Activated T-helper 1 cell treated with anti-CD3 and anti-CD28 coated beads, Interleukin-12 subunit alpha, Interleukin-12 subunit beta, Interleukin-2, Interleukin-4 antibody, amounts not matched to agents 30 ng/mL and 10 ng/mL and 1 ng/mL, durations not matched to agents 14 hours and 24 hours and 36 hours (primary cell): Measurements from ENCODE around the gene SFXN3. TPM values are rescaled to one million over a fixed set of nuclear protein-coding genes. Genes with fewer than 3 reads are reported as not detected.

Experiments used
- DNase-seq: peaks from one replicate; pipeline ENCODE4 v3.0.0; 2021; ENCODE audit warnings: low spot score
- H3K27ac Mint-ChIP-seq: one replicate; pipeline ENCODE4 v1.8.0; 2021; ENCODE audit warnings: mild to moderate bottlenecking, mixed read lengths
- H3K27me3 Mint-ChIP-seq: one replicate; pipeline ENCODE4 v1.8.0; 2022; ENCODE audit warnings: mild to moderate bottlenecking, moderate library complexity, mixed read lengths; ENCODE audit not compliant: insufficient read depth
- H3K36me3 Mint-ChIP-seq: one replicate; pipeline ENCODE4 v1.8.0; 2021; ENCODE audit warnings: low read depth, mixed read lengths
- H3K4me1 Mint-ChIP-seq: one replicate; pipeline ENCODE4 v1.8.0; 2021; ENCODE audit warnings: low read depth, mixed read lengths
- H3K4me3 Mint-ChIP-seq: one replicate; pipeline ENCODE4 v1.8.0; 2021; ENCODE audit warnings: mild to moderate bottlenecking, moderate library complexity, mixed read lengths
- H3K9me3 Mint-ChIP-seq: one replicate; pipeline ENCODE4 v1.8.0; 2021; ENCODE audit warnings: mixed read lengths
- intact Hi-C: fragments of 100-400 bp; cut with micrococcal nuclease; formaldehyde crosslinking; loops from one replicate; pipeline ENCODE4 v1.15.1; 2024
- total RNA-seq: library from RNA; stranded (reverse); gene quantifications from 2 replicates; pipeline ENCODE4 v1.2.3, GENCODE V29; 2022

The SFXN3 gene
- total RNA-seq, 1 donor from 2014 or later, result 34.8 TPM

DNA sequence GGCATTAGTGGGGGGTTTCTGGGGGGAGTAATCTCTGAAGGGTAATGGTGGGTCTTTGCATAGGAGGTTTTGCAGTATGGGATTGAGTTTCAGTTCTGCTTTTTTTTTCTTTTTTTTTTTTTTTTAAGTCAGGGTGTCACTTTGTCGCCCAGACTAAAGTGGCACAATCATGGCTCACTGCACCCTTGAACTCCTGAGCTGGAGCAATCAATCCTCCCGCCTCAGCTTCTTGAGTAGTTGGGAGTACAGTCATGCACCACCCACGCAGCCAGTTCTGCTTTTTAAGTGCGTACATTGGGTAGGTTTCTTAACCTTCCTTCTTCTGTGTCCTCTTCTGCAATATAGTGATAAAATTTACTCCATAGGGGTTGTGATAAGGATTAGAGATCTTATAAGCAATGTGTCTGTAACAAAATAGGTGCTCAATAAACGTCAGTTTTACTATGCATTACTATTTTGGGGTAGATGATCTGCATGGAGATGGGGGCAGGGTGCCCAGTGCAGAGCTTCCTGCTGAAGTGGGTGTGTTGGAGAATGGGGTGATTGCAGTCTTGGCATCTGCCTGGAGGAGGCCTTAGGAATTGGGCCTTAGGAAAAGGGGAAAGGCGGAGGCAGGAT lies 40.3 kb downstream of the SFXN3 start:
- no peaks in the 10 kb centered on the region for H3K36me3 Mint-ChIP-seq
- DNase-seq, result no peak
- H3K27ac Mint-ChIP-seq, result no peak overlapping the region
- H3K4me1 Mint-ChIP-seq, result peaks cover 7% of the 10 kb centered on the region
- H3K27me3 Mint-ChIP-seq, result peaks cover 42% of the 10 kb centered on the region
- no peaks in the 10 kb centered on the region for H3K9me3 Mint-ChIP-seq
- no peak overlapping the region for H3K4me3 Mint-ChIP-seq
- intact Hi-C loops, result no loop called here

GRCh38 chr10:101071885-101072433 lies 40.9 kb downstream of the SFXN3 start:
- Mint-ChIP-seq H3K27me3 (peaks cover 42% of the 10 kb centered on the region), H3K27ac (no peak overlapping the region)
- intact Hi-C loops, result no loop called here

GRCh38 chr10:101072923-101073322 lies 41.9 kb downstream of the SFXN3 start:
- Mint-ChIP-seq H3K36me3 (no peaks in the 10 kb centered on the region), H3K27me3 (peaks cover 40% of the 10 kb centered on the region), H3K27ac (no peak overlapping the region), H3K4me1 (peaks cover 7% of the 10 kb centered on the region), H3K9me3 (no peaks in the 10 kb centered on the region), H3K4me3 (no peak overlapping the region)
- no peak for DNase-seq
- intact Hi-C loops, result no loop called here

More at GRCh38 chr10:101071885-101072433, 40.9 kb downstream of the SFXN3 start:
- Mint-ChIP-seq H3K4me3 (no peak overlapping the region), H3K36me3 (no peaks in the 10 kb centered on the region), H3K4me1 (peaks cover 7% of the 10 kb centered on the region), H3K9me3 (no peaks in the 10 kb centered on the region)
- no peak for DNase-seq

DNA sequence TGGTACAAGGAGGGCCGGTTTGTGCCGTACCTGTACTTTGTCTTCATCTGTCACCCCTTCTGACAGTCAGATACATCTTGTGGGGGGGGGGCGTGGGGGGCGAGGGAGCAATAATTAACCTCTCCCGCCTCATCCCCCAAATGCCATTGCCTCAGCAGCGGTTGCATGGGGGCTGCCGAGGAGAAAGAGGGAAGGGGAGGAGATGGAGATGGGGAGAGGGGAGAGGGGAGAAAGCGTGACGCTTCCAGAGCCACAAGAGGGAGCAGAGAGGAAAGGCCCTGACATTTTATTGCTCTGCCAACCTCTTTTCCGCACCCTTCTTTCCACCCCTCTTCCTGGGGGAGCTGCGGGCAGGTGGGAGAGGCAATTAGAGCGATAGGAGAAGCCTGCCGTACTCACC lies 42.6 kb downstream of the SFXN3 start:
- DNase-seq, result no peak
- no peak overlapping the region for H3K4me3 Mint-ChIP-seq
- no peak overlapping the region for H3K27ac Mint-ChIP-seq
- H3K27me3 Mint-ChIP-seq, result peaks cover 44% of the 10 kb centered on the region
- H3K4me1 Mint-ChIP-seq, result peaks cover 7% of the 10 kb centered on the region
- H3K9me3 Mint-ChIP-seq, result no peaks in the 10 kb centered on the region
- H3K36me3 Mint-ChIP-seq, result no peaks in the 10 kb centered on the region
- intact Hi-C loops, result no loop called here

DNA sequence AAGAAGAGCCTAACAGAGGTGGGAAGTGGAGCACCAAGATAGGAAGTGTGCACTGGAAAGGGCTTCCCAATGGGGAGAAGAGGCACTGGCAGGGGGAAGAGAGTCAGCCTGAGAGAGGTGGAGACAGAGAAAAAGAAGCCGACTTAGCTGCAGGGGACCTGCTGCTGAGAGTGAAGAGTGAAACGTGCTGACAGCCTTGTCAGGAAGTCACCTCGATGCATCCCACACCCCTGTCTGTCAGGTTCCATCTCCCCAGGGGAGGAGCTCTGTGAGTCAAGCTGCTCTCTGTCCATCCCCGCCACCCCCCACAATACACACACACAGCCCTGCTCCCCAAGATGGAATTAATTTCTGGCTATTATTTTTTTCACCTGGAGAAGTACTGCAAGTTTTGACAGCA lies 44.7 kb downstream of the SFXN3 start:
- Mint-ChIP-seq H3K36me3 (no peaks in the 10 kb centered on the region), H3K9me3 (no peaks in the 10 kb centered on the region), H3K4me1 (peaks cover 7% of the 10 kb centered on the region), H3K27ac (no peak overlapping the region), H3K4me3 (no peak overlapping the region), H3K27me3 (peaks cover 47% of the 10 kb centered on the region)
- DNase-seq, result no peak
- intact Hi-C loops, result no loop called here

DNA sequence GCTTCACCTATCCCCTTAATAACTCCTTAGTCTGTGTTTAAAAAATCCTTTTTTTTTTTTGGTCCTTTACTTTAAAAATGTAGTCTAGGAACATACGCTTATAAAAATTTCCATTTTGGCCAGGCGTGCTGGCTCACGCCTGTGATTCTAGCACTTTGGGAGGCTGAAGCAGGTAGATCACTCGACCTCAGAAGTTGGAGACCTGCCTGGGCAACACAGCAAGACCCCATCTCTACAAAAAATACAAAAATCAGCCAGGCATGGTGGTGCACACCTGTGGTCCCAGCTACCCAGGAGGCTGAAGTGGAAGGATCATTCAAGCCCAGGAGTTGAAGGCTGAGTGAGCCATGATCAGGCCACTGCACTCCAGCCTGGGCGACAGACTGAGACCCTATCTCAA lies 45.6 kb downstream of the SFXN3 start:
- no peak overlapping the region for H3K4me3 Mint-ChIP-seq
- no peak overlapping the region for H3K27ac Mint-ChIP-seq
- intact Hi-C loops, result no loop called here
- peaks cover 1% of the 10 kb centered on the region for H3K4me1 Mint-ChIP-seq
- no peaks in the 10 kb centered on the region for H3K36me3 Mint-ChIP-seq
- no peaks in the 10 kb centered on the region for H3K9me3 Mint-ChIP-seq
- peaks cover 48% of the 10 kb centered on the region for H3K27me3 Mint-ChIP-seq
- no peak for DNase-seq

DNA sequence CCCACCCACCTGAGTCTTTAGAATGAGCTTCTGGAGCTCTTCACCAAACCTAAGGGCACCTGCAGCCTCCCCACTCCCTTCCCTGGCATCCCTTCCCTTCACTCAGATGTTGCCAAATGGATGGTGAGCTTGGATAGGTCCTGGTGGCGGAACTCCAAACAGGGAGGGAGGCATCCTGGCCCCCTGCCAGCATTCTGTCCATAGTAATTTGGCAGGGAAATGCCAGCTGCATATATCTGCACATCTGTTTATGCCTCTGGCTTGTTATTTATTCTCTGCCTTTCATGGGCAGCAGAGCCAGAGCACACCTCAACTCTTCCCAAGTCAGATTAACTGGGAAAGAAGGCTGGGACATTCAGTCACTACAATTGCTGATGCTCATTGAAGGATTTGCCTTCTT lies 48.8 kb downstream of the SFXN3 start:
- H3K27ac Mint-ChIP-seq, result no peak overlapping the region
- H3K9me3 Mint-ChIP-seq, result no peaks in the 10 kb centered on the region
- peaks cover 43% of the 10 kb centered on the region for H3K27me3 Mint-ChIP-seq
- H3K4me3 Mint-ChIP-seq, result no peak overlapping the region
- intact Hi-C loops, result no loop called here
- H3K4me1 Mint-ChIP-seq, result no peaks in the 10 kb centered on the region
- no peaks in the 10 kb centered on the region for H3K36me3 Mint-ChIP-seq
- no peak for DNase-seq

- Mint-ChIP-seq H3K4me3 (no peak overlapping the region), H3K9me3 (no peaks in the 10 kb centered on the region), H3K27ac (no peak overlapping the region), H3K36me3 (no peaks in the 10 kb centered on the region), H3K27me3 (peaks cover 42% of the 10 kb centered on the region), H3K4me1 (no peaks in the 10 kb centered on the region)
- intact Hi-C loops, result no loop called here
- no peak for DNase-seq
These were observed 50.2 kb downstream of the SFXN3 start for GRCh38 chr10:101080933-101081931.

- Mint-ChIP-seq H3K9me3 (no peaks in the 10 kb centered on the region), H3K27me3 (peaks cover 48% of the 10 kb centered on the region), H3K4me1 (no peaks in the 10 kb centered on the region), H3K4me3 (no peak overlapping the region), H3K36me3 (no peaks in the 10 kb centered on the region), H3K27ac (no peak overlapping the region)
- intact Hi-C loops, result no loop called here
- DNase-seq, result no peak
These were observed 54.8 kb downstream of the SFXN3 start for GRCh38 chr10:101085846-101086245.

GRCh38 chr10:101087376-101087775 lies 56.3 kb downstream of the SFXN3 start:
- Mint-ChIP-seq H3K4me1 (no peaks in the 10 kb centered on the region), H3K27me3 (peaks cover 48% of the 10 kb centered on the region), H3K36me3 (no peaks in the 10 kb centered on the region), H3K4me3 (no peak overlapping the region), H3K9me3 (no peaks in the 10 kb centered on the region), H3K27ac (no peak overlapping the region)
- intact Hi-C loops, result no loop called here
- no peak for DNase-seq

DNA sequence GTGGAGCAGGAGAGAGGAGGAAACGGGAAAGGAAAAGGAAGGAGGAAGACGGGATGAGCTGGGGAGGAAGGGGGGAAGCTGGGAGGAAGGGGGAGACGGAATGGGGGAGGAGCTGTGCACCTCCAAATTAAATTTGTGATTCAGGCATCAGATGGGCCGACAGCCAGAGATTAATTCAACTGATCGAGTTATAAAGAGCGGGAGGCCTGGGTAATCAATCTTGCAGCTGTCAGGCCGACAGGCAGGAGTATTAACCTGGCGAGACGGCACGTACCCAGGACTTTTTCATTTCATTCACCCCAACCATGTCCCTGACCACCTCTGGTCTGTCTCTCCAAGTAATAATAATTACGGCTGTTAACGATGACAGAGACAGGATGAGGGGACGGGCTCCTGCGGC lies 56.9 kb downstream of the SFXN3 start:
- peaks cover 48% of the 10 kb centered on the region for H3K27me3 Mint-ChIP-seq
- intact Hi-C loops, result no loop called here
- no peaks in the 10 kb centered on the region for H3K36me3 Mint-ChIP-seq
- no peaks in the 10 kb centered on the region for H3K9me3 Mint-ChIP-seq
- H3K4me1 Mint-ChIP-seq, result no peaks in the 10 kb centered on the region
- H3K4me3 Mint-ChIP-seq, result no peak overlapping the region
- DNase-seq, result no peak
- no peak overlapping the region for H3K27ac Mint-ChIP-seq

DNA sequence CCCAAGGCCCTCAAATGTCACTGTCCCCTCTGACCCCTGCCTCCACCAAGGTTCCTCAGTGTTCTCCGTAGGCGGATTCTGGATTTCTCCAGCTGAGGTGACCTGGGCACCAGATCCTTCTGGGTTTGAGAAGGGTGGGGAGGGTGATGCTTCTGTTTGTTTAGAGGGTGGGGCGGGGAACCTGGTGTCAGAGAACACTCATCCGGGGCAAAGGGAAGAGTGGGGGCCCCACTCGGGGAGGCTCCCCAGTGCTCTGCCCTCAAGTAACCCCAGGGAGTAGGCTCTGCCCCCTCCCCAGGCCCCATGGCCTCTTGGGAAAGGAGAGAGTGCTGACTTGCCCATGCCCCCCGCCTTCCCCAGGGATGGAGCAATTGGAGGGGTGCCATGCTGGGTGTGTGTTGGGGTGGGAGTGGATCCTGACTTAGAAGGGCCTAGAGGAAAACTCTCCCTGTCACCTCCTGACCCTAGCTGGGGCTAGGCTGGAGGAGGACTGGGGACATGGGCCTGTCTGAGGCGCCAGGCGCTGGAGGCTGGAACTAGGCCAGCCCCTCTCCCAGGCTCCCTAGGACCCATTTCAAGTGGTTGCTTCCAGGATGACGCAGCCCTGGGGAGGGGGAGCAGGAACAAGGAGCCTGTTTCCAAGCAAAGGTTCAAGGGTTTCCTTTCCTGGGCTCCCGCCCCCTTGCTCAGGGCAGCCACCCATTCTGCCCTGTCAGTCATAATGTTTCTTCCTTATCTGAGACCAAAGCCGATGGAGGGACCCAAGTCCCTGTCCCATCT lies 58.7 kb downstream of the SFXN3 start:
- Mint-ChIP-seq H3K27me3 (peaks cover 42% of the 10 kb centered on the region), H3K4me3 (no peak overlapping the region), H3K4me1 (no peaks in the 10 kb centered on the region), H3K9me3 (no peaks in the 10 kb centered on the region), H3K36me3 (no peaks in the 10 kb centered on the region), H3K27ac (no peak overlapping the region)
- intact Hi-C loops, result no loop called here
- DNase-seq, result no peak
